Measurements from ENCODE around the gene PHF20.
"Not testable (repeated sequence)": the region's sequence is repeated elsewhere in the genome, so short reads cannot be mapped to it uniquely, and the experiment has no call there.

Gene PHF20

DNA sequence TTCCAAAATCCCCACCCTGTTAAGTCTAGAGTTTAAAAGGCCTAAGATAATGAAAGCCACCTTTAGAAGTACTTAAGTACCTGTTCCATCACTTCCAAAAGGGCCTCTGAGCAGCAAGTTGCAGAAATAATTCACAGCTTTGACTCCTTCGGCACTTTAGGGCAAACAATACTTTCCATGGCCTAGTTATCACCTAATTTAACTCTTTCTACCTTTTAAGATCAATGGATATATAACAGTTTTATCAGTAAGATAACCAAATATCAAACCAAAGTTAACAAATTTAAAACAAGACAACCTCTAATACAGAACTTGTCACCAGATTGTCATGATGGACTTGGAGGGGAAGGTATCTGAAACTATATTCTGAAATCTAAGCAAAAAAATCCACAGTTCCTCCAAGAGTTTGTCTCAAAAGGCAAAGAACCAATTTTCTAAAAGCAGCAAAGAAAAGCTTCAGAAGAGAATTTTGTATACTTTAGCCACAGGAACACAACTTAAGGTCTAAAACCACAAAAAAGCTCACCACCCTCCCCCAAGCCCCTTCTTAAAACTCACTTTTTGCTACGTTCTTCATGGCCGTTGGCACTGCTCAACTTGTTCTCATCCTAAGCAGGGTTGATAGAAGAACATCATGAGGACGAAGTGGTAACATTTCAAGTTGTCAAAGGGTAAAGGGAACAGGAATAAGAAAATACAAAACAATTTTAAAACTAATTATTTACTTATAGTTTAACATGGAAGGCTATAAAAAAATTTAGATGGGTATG lies 33.2 kb upstream of the PHF20 start:
- no peak for DNase-seq (ENCODE audit: extremely low read depth in 1 of 2, low read depth in 1 of 2)

DNA sequence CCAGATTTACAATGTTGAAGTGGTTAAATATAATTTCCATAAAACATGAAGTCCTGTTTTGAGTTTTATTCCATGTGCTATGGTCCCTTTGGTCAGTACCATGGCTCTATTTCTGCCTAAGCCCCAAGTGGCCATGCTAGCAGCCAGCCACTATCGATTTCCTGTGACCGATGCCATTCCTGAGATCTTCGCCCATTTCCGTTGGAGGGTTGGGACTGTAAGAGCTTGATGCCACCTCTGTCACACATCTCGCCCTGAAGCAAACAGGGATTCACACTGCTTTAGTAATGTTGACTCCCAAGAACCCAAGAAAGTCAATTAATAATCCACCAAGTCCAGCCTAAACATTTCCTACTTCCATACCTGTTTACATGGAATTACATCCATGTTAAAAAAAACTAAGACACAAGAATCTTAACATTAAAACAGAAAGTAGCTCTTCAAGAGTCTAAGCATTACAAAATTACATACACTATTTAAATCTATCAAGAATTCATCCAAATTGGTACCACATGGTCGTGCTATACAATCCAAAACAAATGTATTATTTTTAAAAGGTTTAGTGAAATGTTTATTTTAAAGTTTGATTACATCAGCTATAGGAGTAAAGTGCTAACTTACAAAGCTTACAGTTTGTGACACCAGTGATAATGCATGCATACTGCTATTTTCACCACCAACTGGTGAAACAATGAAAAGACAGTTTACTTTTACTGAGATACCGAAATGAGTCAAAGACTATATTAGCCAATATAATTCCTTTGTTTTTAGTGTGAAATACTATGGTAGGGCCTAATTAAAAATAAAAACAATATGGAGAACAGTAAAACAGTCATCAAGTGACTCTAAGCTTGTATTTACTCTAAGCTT lies 32.3 kb upstream of the PHF20 start:
- DNase-seq (ENCODE audit: extremely low read depth in 1 of 2, low read depth in 1 of 2): no peak

DNA sequence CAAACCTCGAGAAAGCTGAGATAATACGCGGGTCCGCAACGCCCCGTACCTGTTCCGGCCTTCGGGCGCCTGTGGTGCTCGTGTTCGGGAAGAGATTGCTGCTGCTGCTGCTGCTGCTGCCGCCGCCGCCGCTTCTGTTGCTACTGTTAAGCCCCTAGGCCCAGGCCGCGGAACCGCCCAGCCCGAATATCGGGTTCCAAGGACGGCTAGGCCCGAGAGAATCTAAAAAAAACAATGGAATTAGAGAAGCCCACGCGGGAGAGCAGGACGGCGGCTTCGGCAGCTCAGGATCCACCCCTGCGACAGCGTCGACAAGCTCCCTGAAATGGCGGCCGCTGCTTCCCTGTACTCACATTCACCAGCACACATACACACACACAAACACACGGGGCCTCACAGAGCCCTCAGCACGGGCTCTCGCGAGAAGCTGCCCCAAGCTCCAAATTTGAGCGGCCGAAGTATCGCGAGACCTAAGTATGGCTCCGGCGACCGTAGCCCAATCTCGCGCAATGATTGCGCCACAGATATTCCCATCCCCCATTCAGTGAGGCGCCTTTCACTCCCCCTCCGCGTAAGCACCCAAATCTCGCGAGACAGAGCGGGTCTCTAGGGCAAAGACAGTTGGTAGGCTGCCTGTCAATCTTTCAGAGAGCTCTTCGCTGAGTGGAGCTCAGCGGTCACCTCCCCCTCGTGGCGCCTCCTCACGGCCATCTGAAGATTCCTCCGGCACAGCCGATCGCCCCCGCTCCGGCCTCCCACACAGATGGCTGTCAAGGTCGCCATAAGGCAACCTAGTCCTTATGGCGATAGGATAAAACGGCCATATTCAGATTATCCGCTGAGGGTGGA lies 29.7 kb upstream of the PHF20 start, which contains the start of gene RBM39:
Gene RBM39, minus strand, starts transcription at position 369 of the 849 bp plus-strand sequence. CDS start 1,386 bp downstream, outside the sequence.
- peak; percentile 96 to 100 for DNase-seq (ENCODE audit: extremely low read depth in 1 of 2, low read depth in 1 of 2)

DNA sequence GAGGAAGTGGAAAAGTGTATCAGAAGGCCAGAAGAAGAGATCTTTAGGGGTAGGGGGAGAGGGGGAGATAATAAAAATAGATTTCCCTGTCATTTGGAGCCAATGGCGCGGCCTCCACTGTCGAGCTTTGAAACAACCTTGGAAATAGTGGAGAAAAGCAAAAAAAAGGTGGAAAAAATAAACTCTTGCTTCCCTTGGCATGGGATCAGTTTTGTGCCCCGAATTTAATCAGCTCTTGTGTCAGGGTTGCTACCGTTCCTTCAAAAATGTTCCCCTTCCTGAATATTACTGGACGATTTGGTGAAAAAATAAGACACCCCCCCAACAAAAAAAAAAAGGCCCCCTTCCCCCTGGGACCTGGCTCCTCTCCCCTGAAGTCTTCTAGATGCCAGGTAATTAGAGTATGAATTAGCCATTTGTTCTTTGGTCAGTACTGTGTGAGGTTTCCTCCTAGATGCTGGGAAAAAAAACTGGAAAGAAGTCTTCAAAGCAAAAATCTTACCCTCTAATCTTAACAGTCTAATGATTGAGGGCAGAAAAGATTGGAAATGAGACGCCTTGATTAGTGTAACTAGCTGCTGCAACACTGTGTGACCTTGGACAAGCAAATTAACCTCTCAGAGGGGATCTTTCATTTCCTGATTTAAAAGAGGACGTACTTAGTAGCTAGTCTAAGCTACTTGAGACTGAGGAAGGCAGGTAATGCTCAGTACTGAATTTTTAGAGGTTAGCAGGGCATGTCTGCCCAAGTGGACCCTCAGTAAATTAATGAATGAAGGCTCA lies 28.9 kb upstream of the PHF20 start:
- DNase-seq (ENCODE audit: extremely low read depth in 1 of 2, low read depth in 1 of 2): no peak

DNA sequence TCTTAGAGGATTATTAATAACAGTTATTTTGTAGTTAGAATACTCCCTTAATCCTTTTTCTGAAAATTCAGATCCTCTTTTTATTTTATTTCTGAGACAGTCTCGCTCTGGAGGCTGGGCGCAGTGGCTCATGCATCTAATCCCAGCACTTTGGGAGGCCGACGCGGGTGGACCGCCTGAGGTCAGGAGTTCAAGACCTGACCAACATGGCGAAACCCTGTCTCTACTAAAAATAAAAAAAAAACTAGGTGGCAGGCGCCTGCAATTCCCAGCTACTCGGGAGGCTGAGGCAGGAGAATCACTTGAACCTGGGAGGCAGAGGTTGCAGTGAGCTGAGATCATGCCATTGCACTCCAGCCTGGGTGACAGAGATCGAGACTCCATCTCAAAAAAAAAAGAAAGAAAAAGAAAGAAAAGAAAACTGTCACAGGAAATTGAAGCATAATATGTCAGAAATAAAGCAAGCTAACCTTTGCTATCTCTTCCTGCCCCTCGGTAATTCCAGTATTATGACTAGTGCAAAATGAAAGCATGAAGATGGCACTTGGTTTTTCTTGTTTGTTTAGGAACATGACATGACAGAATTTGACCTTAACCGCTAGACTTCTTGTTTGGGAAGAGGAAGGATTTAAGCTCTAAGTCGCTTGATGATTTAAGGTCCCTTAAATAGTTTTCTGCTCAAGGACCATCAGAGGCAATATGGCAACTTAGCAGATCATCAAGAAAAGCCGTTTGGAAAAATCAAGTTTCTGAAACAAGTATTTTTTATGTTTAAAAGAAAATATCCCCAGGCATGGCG lies 27.9 kb upstream of the PHF20 start:
- no peak for DNase-seq (ENCODE audit: extremely low read depth in 1 of 2, low read depth in 1 of 2)

DNA sequence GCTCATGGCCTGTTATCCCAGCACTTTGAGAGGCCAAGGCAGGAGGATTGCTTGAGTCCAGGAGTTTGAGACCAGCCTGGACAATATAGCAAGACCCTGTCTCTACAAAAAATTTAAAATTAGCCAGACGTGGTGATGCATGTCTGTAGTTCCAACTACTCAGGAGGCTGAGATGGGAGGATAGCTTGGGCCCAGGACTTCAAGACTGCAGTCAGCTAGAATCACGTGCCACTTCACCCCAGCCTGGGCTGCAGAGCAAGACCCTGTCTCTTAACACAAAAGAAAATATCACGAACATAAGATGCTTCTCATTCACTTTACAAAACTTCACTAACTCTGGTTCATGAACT lies 27.3 kb upstream of the PHF20 start:
- not testable (repeated sequence) for DNase-seq (ENCODE audit: extremely low read depth in 1 of 2, low read depth in 1 of 2)

DNA sequence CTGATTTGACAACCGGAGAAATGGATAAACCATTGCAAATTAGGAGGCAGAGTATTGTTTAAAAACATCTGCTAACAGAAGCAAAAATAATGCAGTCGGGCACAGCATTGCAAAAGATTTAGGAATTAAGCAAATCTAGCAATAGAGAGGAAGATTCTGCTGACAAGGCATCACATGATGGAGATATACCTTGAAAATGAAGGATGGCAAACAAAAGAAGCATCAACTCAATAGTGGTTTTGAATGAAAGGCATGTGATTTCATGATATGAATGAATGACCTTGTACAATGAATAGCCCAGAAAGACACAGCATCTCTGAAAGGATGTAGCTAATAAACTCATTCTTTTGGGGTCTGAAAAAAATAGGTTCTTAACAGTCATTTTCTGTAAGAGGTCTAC lies 21.2 kb upstream of the PHF20 start:
- no peak for DNase-seq (ENCODE audit: extremely low read depth in 1 of 2, low read depth in 1 of 2)

DNA sequence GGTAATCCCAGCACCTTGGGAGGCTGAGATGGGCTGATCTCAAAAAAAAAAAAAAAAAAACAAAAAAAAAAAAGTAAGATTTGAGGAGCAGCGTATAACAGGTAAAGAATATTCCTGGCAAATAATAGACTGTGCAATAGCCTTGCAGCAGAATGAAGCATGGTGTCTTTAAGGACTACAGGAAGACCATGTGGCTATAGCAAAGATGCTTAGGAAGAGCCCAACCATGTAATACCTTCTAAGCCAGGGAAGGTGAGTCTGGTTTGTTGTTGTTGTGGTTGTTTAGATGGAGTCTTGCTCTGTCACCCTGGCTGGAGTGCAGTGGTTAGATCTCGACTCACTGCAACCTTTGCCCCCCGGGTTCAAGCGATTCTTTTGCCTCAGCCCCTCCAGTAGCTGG lies 15.4 kb upstream of the PHF20 start:
- no peak for DNase-seq (ENCODE audit: extremely low read depth in 1 of 2, low read depth in 1 of 2)

DNA sequence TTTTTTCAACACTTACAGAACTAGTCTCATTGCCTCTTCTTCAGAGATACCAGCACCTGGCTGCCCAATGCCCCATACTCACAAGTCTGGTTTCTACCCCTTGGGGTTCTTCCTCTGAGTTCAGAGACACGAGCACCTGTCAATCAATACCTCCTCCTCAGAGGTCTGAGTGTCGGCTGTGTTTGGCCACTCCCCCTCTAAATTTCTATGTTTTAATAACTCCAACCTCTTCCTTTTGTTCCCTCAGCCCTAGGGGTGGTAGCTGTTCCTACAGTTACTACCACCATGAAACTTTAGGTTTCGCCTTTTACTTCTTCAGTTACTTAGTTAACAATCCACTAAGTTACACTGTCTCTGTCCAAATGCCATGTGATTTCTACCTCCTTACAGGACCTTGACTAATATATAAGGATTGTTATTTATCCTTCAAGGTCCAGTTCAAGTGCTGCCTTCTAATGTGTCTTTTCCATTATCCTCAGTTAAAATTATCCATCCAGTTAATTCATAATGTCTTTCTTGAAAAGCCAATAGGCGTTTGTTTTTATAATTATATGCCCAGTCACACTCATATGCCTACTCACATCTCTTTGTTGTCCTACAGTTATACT lies 14.6 kb upstream of the PHF20 start:
- DNase-seq (ENCODE audit: extremely low read depth in 1 of 2, low read depth in 1 of 2): no peak

DNA sequence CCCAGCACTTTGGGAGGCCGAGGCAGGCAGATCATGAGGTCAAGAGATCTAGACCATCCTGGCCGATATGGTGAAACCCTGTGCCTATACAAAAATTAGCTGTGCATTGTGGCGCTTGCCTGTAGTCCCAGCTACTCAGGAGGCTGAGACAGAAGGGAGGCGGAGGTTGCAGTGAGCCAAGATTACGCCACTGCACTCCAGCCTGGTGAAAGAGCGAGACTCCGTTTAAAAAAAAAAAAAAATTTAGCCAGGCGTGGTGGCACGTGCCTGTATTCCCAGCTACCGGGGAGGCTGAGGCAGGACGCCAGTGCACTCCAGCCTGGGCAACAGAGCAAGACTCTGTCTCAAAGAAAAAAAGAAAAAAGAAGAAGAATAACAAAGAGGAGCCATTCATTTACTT lies 10.3 kb upstream of the PHF20 start:
- DNase-seq (ENCODE audit: extremely low read depth in 1 of 2, low read depth in 1 of 2): not testable (repeated sequence)

DNA sequence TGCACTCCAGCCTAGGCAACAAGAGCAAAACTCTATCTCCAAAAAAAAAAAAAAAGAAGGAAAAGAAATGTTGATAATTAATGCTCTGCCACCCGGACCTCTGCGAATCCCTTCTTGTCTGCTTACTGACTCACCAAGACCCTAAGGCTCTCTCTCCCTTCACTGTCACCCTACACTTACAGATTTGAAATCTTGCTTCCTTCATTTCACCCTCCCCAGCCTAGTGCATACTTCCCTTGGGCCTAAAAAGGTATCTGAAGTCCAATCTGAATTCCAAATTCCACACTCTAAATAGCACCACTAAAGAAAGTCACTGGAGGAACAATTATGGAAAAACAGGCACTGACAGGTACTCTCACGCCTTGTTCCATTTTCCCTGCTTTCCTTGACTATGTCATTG lies 9.4 kb upstream of the PHF20 start:
- no peak for DNase-seq (ENCODE audit: extremely low read depth in 1 of 2, low read depth in 1 of 2)

DNA sequence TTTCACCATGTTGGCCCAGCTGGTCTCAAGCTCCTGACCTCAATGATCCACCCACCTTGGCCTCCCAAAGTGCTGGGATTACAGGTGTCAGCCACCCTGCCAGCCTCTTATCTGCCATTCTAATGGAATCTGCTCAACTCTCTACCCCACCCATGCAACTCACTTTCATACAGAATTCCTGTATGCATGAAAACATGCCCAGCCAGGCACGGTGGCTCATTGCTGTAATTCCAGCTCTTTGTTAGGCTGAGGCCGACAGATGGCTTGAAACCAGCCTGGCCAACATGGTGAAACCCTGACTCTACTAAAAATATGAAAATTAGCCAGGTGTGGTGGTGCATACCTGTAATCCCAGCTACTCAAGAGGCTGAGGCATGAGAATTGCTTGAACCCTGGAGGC lies 6.9 kb upstream of the PHF20 start:
- not testable (repeated sequence) for DNase-seq (ENCODE audit: extremely low read depth in 1 of 2, low read depth in 1 of 2)

DNA sequence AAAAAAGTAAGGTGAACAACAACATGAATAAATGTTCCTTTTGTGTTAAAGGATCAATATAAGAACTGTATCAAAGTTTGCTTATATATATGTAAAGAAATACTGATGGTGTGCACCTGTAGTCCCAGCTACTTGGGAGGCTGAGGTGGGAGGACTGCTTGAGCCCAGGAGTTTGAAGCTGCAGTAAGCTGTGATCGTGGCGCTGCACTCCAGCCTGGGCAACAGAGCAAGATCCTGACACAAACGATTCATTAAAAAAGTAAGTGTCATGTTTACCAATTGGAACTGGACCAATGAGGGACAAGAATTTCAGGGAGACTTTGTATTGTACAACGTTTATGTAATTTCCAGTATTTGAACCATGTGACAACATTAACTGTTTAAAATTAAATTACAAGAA lies 5.0 kb upstream of the PHF20 start:
- no peak for DNase-seq (ENCODE audit: extremely low read depth in 1 of 2, low read depth in 1 of 2)

DNA sequence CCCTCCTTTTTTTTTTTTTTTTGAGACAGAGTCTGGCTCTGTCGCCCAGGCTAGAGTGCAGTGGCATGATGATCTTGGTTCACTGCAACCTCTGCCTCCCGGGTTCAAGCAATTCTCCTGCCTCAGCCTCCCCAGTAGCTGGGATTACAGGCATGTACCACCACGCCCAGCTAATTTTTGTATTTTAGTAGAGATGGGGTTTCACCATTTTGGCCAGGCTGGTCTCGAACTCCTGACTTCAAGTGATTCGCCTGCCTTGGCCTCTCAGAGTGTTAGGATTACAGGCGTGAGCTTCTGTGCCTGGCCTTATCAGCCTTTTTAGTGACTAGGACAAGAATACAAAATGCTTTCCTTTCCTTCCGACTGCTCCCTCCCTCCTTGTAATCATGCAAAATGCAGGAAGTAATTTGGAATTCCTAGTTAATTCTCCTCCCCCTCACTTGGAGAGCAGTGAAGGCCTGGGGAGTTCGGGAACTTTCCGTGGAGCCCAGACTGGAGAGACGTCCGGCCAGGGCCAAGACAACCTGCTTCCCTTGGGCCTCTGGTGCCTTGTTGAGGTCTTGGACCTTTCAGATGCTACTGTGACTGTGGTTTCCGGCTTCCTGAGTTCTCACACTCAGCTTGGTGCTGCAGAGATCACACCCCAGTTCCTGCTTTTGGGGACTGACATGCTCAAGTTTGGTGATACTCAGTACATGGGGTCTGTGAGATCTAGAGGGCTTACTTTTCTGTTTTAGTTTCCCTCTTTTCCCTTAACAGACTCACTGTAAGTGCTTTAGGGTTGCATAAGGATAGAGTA lies 3.9 kb upstream of the PHF20 start:
- peak in 1 of 2 donors; percentile 40 for DNase-seq (ENCODE audit: extremely low read depth in 1 of 2, low read depth in 1 of 2)

DNA sequence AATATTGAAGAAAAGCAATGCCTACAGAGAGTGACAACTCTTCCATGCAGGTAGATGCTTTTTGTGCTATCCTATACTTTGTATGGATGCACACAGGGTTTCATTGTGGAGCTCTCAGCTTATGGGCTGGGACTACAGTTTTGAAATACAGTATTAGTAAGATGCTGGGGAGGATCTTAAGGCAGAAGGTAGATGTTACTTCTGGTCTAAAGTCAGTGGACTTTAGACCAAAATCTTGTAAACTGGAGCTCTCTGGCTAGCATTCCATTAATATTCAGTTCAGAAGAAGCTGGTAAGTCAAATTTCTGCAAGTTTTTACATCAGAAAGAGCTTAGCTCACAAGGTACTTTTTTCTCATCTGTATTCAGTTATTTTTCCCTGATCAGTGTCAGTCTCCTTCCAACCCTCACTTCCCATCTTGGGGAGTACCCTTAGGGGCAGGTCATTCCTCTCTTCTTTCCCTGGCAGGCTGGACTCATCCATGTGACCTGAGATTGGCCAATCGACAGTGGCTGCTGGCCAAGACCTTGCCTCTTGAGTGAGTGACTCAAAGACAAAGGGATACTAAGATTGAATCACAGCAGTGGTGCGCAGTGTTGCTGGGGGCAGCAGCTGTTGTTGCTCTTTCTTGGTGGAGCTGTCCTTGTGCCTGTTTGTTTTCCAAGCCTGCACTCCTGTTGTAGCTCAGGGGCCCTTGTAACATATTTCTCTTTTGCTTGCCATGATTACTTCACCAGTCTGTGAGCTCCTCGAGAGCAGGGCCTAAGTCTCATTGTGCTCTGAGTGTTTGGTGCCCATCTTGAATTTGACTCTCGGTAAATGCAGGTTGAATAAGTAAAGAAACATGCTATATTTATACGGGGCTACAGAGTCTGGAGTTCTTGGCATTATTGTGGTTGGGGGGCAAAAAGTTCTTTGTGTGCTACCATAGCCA lies 2.8 kb upstream of the PHF20 start:
- DNase-seq (ENCODE audit: extremely low read depth in 1 of 2, low read depth in 1 of 2): peak in 1 of 2 donors; percentile 12

DNA sequence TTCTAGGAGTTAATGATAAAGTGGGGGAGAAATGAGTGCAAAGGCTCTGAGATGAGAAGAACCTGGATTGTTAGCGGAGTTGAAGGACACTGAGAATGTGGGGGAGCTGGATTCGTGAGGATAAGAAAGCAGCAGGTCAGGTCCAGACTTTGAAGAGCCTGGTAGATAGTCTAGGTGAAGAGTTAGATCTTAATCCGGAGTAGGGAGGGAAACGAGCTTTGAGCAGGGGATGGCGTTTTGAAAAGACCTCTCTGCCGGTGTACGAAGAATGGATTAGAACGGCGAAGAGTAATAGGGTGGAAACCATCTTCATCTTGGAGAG lies 487 bp upstream of the PHF20 start:
- no peak for DNase-seq (ENCODE audit: extremely low read depth in 1 of 2, low read depth in 1 of 2)

DNA sequence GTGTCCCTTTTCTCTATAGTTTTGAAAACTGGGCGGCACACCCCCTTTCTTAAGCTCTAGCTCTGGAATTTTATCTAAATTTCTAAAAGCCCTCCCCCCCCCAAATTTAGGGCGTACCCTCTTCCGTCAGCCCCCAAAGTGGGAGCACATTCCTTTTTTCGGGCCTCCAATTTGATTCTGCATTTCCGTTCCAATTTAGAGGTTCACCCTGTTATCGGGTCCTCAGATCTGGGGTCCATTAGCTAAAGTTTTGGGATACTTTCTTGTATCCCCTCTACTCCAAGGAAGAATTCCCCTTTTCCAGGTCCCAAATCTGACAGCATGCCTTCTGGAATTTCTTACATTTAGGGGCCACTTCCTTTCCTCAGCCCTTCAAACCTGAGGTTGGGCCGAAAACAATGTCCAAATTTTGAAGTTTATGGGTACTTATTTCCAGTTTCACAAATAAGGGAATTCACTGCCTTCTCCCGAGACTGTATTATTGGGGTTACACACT lies 796 bp downstream of the PHF20 start:
- no peak for DNase-seq (ENCODE audit: extremely low read depth in 1 of 2, low read depth in 1 of 2)

Measured in activated CD8-positive, alpha-beta memory T cell treated with anti-CD3 and anti-CD28 coated beads for 1 hour (primary cell).